GM18502 (cell line): Measurements from ENCODE around the gene PDRG1.
A peak's percentile ranks its signal among the peaks of the same experiment; 100 is the strongest.

Experiments
- ATAC-seq: cut with Tn5 transposase; IDR thresholded peaks from one replicate; pipeline ENCODE4 v1.9.1; 2021; ENCODE audit warnings: mild to moderate bottlenecking; ENCODE audit not compliant: unreplicated experiment, poor library complexity

Gene PDRG1

DNA sequence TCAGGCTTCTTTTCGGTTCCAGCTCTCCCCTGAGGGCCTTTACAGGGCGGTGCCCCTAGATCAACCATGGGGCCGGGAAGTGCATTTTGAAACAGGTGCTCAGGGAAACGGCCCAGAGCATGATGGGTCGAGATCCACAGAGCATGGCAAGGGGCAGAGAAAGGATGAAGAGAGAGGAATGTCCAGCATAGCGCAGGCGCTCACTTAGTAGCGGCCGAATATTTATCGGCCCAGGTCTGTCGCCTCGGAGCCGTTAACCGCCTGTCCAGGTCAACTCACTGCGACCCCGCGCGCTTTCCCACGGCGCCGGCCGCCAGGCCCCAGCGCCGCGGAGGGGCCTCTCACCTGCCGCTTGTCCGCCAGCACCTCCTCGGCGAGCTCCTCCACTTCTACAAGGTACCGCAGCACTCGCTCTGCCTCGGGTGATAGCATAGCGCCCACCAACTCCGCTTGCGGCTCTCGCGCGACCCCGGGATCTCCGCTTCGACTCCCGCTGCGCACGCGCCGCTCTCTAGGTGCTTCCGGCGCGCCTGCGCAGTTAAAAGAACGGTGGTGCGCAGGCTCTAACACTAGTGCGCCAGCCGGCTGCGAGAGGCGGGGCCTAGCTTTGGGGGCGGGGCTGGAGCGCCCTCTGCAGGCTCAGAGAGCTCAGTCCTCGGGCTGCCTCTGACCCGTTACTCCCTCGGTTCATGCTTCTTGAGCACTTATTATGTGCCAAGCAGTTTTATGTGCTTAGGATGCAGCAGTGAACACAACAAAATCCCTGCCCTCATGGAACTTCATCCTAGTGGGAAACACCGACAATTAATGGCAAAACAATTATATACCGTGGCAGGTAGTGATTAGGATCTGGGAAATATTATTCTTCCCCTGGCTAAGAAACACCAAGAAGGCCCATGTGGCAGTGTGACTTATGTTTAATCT, at the start of gene PDRG1:
Gene PDRG1, minus strand, starts transcription at position 517 of the 924 bp plus-strand sequence. Its CDS starts 85 bp downstream, at position 432.
- peak; percentile 92 for ATAC-seq

DNA sequence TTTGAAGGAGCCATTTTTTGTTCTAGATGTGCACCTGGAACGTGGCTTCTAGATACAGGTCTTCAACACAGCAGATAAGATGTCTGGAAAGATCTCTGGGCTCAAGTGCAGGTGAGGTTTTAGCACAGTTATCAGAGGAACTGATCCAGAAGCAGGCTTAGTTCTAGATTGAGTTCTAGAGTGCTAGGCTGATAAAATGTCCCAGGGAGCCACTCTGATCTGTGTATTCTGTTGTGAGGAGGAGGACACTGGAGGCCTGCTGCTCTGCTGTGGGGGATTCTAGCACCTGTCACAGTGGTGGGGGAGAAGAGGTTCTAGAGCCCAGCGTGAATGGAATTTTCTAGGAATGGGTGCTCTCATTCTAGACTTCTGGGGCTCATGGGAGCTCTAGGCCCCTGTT, 46.4 kb upstream of the PDRG1 start:
- ATAC-seq: no peak

DNA sequence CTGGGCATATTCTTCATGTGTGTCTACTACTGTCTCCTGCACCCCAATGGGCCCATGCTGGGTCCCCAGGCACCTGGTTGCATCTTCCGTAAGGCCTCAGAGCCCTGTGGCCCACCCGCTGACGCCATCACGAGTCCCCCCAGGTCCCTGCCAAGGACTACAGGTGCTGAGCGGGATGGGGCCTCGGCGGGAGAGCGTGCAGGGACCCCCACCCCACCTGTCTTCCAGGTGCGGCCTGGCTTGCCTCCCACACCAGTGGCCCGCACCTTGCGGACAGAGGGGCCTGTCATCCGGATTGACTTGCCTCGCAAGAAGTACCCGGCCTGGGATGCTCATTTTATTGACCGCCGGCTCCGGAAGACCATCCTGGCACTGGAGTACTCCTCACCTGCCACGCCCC, 45.1 kb upstream of the PDRG1 start:
- no peak for ATAC-seq

DNA sequence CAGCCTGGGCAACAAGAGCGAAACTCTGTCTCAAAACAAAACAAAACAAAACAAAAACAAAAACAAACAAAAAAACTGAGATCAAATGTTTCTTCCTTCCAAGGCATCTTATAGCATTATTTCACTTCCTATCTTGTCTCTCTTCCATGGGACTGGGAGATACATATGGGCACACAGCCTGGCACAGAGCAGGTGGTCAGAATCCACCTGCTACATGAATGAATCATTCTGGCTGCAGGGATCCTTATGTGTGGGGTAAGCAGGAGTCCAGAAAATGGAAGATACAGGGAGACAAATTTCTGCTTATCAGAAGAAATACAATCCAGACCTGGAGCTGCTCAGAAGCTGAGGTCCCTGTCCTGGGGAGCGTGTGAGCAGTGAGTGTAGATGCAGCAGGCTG, 40.2 kb upstream of the PDRG1 start:
- ATAC-seq: no peak

DNA sequence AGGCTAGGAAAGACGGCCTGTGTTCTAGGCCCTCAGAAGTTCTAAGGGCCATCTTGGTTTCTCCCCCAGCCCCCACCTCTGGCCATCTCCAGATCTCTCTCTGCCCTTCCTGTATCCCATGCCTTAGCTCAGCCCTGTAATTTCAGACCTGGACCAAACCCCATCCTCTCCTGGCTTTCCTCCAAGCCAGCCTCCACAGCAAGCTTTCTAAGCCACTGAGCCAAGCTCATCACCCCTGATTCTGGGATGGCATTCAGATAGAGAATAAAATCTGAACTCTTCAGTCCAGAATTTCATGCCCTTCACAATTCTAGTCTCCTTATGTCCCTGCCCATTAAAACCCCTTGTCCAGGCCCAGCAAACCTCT, 39.5 kb upstream of the PDRG1 start:
- no peak for ATAC-seq

DNA sequence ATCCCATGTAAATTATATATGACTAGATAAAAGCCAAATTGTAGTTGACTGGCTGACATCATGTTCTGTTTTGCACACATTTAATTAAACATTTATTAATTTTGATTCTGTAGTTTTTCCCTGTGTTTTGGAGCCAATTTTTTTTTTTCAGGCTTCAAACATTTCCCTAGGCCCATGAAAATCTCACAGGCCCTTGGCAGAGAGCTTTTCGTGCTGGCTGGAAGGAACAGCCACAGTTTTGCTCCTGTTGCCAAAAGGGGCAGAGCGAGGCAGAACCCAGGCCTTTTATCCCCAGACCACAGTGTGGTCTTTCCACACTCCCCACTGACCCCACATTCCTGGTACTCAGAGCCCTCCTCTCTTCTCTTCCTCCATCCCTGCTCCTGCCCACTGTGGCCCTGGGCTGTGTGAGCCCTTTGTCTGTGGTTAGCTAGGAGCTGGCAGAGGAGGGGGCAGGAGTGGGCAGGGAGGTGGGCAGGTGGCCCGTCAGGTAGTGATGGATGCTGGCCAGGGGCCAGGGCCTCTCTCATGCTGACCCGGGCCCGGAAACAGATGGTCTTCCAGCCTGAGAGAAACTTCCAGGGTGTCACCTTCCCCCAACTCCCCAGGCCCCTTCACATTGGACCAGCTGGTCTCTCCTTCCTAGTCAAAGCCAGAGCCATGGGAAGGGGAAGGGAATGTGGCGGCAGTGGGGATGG, 38.9 kb upstream of the PDRG1 start:
- ATAC-seq: no peak

DNA sequence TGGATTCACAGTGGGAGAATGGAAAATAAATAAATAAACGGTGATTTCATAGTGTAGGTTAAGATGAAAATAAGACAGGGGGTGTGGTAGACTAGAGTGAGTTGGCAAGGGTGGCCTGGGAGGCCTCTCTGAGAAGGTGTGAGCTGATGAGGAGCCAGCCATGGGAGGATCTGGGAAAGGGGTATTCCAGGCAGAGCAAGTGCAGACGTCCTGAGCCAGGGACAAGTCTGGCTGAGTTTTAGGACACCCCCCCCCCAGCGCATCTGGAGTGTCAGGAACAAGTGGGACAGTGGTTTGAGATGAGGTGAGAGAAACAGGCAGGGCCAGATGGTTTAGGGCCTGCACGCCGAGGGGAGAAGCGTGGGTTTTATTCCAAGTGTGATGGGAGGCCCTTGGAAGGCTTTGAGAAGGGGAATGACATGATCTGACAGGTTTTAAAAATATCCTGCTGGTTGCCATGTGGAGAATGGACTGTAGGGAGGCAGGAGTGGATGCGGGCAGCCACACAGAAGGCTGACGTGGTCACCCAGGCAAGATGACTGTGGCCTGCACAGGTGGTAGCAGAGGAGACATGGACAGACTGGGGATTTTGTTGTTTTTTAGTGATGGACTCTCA, 37.3 kb upstream of the PDRG1 start:
- no peak for ATAC-seq

DNA sequence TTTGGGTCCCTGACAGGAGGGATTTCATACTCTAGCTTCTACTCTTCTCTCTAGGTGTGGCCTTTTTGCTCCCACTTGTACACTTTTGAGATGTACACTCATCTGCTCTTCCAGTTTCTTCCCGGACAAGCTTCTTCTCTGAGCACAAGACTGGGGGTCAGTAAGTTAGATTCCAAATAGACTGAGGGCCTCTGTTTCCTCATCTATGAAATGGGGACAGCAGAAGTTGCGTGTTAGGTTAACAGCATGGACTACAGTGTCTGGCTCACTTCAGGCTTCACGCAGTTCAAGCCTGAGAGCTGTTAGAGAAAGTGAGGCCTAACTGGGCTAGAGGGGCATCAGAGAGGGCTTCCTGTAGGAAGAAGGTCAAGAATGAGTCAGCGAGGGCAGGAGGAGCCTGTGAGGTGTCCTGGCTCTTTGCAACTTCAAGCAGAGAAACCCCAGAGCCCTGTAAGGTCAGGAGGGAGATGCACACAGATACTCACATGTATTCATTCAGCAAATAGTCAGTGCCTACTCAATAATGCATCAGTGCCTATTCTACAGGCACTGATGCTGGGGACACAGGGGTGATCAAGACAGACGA, 36.7 kb upstream of the PDRG1 start:
- ATAC-seq: no peak

DNA sequence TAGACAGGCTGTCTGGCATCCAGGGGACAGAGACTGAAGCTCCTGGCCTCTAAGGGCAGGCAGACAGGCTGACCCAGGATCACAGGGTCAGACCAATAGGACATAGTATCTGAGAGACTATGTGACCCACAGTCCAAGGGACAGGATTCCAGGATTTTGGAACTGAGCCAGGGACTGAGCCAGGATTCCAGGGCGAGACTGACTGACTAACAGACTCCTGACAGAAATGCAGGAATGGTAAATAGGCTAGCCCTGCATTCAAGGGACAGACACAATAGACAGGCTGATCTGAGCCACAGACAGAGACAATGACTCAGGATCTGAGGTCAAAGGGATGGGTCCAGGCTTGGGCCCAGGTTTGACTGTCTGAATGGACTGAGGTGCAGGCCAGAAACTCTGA, 35.9 kb upstream of the PDRG1 start:
- no peak for ATAC-seq

DNA sequence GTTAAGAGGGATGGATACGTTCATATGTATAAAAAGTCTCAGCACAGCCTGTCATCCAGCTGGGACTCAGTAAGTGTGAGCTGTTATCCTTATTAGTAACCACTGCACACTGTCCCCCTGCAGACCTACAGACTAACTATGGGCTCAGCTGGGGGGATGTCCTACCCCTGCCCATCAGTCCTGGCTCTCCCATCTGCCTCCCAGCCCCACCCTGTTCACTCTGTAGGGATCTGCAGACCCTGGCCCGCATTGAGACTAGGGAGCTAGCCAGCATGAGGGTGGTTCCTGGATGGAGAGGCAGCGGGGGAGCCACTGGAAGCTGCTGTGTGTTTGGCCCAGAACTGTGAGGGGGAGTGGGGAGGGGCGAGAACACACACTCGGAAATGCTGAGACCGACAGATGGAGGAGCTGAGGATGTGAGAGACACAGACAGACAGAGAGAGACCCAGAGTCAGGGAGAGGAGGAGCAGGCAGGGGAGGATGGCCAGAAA, 33.2 kb upstream of the PDRG1 start:
- ATAC-seq: no peak

DNA sequence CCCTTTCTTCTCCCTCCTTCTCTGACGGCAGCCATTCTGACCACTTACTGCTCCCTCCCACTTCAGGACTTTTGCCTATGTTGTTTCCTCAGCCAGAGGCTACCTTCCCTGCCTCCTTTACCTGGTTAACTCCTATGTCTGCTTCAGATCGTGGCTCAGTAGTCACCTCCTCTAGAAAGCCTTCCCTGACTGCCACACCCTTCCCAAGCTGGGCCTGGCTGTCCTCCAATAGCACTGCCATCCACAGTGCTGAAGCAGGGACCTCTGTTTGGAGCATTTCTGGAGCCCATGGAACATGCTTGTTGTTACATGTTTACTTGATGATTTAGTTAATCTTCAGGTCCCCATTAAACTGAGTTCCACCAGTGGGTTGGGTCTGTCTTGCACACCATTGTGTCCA, 29.9 kb upstream of the PDRG1 start:
- ATAC-seq: no peak

DNA sequence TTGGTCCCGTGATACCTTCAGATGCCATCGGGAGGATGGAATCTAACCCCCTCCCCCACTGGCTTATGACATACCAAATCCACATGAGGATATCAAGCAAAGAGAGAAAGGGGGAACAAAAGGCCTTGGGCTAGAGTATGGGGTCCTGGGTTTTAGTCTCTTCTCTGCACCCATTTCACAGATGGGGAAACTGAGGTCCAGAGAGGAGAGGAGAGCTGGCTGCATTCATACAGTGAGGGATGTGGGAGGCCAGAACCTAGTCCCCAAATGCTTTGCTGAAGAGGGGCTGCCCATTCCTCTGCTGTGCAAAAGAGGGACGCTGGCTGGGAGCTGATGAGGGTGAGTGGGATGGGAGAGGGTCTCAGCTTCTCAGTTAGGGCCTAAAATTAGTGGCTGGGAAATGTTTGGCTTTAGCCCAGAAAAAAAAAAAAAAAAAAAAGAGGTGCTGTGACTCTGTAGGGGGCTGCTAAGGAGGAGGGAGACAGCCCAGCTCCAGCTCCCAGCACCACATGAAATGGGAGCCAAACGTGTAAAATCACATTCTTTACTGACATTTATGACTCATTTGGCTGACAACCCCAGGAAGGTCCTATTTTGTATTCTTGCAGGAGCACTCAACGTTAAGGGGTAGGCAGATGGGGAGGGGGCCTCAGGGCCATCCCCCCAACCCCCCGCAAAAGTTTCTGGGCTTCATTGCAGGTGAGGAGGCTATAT, 28.0 kb upstream of the PDRG1 start:
- ATAC-seq: no peak

DNA sequence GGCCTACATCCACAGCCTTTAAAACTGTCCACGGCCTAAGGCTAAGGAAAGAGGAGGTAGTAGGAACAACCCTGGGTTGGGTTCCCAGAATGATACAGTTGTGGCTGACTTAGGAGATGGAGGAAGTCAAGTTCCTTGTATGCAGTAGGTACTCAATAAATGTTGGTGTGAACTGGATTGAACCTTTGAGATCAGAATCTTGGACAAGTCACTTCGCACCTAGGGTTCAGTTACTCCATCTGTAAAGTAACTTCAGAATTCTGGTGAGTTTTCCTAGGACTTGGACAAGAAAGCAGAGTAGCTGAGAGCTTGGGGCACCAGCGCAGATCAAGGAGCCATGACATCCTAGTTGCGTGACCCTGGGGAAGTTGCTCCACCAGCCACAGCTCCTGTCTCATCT, 25.2 kb upstream of the PDRG1 start:
- no peak for ATAC-seq

DNA sequence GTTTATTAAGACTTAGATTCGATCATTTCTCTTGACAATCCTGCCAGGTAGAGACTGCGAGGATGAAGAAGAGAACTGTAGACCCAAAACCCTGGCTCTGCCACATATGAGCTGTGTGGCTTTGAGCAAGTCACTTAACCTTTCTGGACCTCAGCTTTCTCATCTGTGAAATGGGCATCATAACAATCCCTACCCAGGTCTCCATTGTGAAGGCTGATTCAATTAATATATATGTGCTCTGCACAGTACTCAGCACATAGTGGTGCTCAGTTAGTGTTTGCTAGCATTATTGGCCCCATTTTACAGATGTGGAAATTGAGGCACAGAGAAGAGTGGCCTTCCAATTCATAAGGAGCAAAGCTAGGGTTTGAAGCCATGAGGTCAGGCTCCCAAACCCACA, 24.0 kb upstream of the PDRG1 start:
- ATAC-seq: no peak

DNA sequence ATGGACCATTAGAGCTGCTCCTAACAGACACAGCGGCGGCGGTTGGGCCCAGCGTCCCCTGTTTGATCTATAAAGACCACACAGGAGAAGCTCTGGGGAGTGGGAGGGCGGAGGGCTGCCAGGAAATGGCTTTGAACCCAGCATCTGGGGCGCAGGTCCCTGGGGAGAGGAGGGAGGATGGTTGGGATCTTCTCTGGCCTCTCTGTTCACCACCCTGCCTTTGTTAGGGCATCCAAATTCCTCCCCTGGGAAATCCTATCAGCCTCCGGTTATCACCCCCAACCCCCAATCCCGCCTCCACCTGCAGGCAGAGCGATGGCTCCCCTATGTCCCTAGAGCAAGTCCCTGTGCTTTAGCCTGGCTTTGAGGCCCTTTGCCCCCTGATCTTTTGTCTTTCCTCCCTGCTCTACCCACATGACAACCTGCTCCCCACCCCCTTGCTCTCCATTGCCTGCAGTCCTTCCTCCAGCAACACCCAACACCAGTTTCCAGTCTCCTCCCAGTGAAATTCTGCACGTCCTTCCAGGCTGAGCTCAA, 23.2 kb upstream of the PDRG1 start:
- no peak for ATAC-seq

DNA sequence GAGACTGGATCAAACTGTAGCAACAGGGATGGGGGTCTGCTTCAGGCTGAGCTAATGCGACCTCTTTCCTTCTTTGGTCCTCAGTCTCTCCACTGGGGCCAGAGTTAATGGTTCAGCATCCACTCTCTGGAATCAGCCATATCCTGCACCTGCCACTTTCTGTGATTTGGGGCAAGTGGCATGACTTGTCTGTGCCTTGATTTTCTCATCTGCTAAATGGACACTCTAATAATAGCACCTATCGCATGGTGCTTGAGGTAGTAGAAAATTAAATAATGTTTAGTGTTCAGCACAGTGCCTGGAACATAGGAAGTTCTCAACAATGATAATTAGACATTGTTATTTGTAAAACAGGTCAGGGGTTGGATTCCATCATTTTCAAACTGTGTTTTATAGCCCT, 22.4 kb upstream of the PDRG1 start:
- ATAC-seq: no peak

DNA sequence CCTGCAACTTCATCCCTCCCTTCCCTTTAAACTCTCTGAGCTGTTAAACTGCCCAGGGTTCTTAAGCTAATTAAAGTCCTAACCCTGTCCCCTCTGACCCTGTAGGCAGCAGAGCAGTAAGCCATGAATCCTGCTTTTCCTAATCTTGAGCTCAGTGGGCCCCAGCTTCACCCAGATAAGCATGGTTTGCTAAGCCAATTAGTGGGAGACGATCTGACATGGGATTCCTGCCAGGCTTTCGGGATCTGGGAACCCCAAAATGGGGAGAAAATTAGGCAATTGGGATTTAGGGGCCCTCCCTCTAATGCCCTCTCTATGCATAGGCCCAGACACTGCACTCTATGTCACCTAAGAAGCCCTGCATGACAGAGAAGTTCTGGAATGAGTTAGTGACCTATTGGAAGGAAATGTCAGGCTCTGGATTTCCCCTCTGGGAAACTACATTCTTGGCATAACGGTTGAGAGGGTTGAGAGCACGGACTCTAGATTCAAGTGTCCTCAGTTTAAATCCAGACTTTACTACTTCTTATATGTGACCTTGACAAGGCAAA, 20.7 kb upstream of the PDRG1 start:
- ATAC-seq: no peak

DNA sequence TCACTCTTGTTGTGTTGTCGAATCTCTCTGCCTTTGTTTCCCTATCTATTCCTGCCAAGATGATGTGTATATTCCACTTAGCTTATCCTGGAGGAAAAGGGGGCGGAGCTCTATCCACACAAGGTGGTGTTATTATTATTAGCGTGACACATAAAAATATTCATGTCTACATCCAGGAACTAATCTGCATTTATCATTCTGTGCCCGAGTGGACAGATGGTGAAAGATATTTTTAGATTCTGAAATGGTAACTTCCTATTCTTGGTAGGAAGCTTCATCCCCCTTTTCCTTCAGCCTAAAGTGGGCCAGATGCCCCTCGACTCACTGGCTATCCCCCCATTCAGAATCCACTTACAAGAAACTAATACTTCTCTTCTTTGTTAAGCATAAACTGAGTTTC, 18.1 kb upstream of the PDRG1 start:
- ATAC-seq: no peak

DNA sequence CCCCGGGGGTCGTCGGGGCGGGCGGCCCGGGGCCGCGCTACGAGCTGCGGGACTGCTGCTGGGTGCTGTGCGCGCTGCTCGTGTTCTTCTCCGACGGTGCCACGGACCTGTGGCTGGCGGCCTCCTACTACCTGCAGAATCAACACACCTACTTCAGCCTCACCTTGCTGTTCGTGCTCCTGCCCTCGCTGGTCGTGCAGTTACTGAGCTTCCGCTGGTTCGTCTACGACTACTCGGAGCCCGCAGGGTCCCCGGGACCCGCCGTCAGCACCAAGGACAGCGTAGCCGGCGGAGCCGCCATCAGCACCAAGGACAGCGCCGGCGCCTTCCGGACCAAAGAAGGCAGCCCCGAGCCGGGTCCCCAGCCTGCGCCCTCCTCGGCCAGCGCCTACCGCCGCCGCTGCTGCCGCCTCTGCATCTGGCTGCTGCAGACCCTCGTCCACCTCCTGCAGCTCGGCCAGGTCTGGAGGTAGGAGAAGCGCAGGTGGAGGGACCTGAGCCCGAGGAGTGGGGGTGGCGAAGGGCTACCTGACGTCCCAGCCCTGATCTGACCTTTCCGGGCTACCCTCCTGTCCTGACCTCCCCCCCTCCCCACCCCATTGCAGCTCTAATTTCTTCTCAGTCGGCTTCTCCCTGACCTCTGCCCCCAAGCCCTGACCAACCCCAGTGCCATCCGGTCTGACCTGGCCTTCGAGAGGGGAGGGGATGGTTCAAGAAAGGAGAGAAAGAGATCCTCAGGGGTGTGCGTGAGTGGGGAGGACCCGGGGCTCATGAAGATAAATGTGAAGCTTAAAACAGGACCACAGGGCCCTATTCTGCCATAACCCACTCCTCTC, 16.7 kb upstream of the PDRG1 start:
- no peak for ATAC-seq
